OCI-LY1 (cell line): ENCODE data around the gene SEC14L1.

Experiments used
- CTCF ChIP-seq: fragments of 200-600 bp; sonication (generic), shearing (Covaris generic); IDR thresholded peaks from 2 replicates; pipeline ENCODE4 v1.5.1; 2017; ENCODE audit warnings: mild to moderate bottlenecking, antibody characterized with exemption, low read length, moderate library complexity, mixed read lengths
- EZH2 ChIP-seq: fragments of 200-600 bp; sonication (generic), shearing (Covaris generic); IDR thresholded peaks from 2 replicates; pipeline ENCODE4 v1.8.0; 2017; ENCODE audit warnings: borderline replicate concordance, mixed run types, mild to moderate bottlenecking, antibody characterized with exemption, low read length, moderate library complexity, mixed read lengths

- TF ChIP-seq CTCF (no peak), EZH2 (no peak)
Measured at GRCh38 chr17:77190576-77190975, 49.8 kb downstream of the SEC14L1 start.
